ENCODE data around the gene CACNG6.

CACNG6 gene

DNA sequence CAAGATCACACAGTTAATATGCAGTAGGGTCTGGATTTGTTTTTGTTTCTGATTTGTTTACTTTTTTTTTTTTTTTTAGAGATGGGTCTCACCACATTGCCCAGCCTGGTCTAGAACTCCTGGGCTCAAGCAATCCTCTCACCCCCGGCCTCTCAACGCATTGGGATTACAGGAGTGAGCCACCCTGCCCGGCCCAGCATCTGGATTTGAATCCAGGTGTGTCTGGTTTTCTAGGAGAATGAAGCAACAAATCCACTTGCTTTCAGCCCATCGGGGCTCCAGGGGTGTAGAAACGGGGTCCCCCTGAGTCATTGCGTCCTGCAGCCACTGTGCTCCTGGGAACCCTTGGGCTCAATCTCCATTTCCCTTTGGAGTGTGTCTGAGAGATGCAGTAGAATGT, 22.1 kb upstream of the CACNG6 start:
- no peak for DNase-seq (ENCODE audit: low spot score)

DNA sequence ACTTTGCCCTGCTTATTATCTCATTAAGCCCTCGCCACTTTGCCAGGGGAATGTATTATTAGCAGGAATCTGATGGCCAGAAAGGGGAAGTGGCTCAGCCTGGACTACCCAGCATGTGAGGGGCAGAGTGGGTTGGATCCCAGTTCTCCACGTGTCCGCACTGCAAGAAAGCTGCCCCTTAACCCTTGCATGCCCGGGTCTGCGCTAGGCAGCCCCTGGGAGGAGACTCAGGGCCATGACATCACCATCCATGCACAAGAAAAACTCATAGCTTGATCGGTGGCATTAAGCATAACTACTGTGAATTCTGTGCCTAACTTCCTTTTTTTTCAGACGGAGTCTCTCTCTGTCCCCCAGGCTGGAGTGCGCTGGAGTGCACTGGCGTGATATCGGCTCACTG, 19.8 kb upstream of the CACNG6 start:
- no peak for DNase-seq (ENCODE audit: low spot score)

DNA sequence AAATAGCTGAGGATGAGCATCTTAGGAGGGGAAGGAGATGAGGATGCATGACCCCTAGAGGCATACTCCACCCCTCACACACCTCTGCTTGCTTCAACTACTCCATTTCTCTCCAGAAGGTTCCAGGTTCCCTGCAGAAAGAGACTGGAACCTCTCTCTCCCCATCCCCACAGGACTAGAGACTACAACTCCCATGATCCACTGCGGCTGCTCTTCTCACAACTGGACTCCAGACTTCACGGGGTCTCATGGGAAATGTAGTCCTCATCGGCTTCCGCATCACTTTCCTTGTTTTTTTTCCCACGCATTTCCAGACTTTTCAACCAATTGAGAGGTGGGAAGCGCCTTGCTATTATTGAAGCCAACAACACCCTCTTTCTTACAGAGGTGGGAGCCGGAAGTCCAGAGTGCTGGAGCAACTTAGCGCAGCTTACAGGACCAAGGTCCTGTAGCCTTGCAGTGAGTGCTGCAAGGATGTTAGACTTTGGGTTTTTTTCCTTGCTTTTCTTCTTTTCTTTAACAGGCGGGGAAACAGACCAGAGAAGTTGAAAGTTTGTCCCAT, 13.9 kb upstream of the CACNG6 start:
- DNase-seq (ENCODE audit: low spot score) = peak; percentile 67

DNA sequence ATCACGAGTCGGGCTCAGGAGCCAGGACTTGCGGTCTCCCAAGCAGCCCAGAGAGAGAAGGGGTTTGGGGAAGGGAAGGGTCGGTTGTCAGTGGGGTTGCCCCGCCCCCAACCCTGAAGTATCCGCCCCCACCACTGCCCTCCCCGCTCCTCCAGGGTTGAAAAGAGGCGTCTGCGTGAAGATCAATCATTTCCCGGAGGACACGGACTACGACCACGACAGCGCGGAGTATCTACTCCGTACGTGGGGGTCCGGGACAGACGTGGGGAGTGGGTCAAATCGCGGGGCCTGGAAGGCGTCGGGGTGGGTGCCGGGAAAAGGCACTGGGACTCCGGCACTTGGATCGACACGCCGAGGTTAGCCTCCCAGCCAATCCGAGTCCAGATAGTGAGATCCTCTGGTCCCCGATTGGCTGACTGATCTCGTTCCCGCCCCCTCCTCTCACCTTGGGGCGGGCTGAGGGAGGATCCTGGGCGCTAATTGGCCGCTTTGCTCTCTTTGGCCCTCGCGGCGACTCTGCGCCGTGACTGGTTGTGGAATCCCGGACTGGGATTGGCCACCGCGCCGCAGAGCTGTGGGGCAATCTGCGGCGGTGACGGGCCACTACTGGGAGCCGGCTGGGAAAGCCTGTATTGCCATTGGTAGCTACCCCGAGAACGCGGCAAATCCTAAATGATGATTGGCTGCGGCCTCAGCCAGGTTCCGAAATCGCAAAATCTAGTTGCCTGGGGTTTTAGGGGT, 13.3 kb upstream of the CACNG6 start:
- peak; percentile 11 for DNase-seq (ENCODE audit: low spot score)

DNA sequence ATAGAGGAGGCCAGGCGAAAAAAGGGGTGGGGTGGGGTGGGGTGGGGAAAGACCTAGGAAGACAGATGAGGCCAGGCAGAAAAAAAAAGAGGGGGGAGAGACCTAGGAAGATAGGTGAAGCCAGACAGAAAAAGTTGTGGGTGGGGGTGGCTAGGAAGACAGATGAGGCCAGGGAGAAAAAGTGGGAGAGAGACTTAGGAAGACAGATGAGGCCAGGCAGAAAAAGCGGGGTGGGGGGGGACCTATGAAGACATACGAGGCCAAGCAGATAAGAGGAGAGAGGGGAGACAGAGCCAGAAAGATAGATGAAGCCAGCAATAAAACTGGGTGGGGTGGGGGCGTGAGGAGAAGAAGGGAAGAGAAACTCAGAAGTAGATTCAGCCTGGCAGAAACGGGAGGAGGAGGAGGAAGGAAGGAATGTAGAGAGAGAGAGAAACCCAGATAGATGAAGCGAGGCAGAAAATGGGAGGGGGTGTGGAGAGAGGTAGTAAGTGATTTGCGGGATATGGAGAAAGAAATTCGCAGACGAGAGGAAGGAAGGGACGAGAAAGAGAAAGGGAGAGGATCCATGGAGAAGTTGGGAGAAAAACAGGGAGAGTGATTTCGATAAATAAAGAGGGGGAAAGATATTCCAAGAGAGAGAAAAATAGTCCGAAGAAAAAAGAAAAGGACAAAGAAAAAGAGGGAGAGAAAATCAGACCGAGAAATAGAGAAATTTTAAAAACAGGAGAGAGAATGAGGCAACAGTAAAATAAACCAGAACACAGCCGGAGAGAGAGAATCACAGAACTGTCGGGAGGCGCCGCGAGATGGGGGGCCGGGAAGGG, 12.2 kb upstream of the CACNG6 start:
- DNase-seq (ENCODE audit: low spot score) = no peak

DNA sequence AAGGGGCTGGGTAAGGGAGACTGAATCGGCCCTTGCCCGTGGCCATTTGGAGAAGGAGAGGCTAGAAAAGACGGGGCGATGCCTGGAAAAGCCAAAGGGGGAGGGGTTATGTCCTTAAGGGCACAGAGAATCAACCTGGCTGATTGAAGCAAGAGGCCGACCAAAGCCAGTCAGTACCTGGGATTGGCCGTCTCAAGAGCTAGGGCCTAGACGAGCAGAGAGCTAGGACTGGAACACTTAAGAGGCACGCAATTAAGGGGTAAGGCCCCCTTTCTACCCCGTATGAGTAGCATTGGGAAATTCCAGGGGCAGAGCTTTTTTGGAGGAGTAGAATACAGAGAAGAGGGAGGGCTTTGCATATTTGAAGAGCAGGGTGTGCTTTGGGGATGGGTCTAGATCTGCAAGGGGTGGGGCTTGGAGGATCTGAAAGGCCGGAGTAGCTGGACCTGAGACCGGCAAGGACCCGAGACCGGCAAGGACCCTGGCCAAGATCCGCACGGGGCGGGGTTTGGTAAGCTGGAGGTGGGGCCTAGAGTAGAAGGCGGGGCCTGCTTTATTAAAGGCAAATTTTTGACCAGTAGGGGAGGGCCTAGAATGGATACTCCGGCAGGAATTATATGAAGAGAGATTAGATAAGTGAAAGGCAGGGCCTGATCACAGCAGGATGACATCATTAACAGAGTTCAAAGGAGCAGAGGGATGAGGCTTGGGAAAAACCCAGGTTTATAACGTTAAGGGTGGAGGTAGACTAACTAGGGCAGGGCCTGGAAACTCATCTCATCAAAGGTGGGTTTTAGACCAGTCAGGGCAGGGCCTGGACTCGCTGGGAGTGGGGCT, 10.7 kb upstream of the CACNG6 start:
- DNase-seq (ENCODE audit: low spot score) = no peak

DNA sequence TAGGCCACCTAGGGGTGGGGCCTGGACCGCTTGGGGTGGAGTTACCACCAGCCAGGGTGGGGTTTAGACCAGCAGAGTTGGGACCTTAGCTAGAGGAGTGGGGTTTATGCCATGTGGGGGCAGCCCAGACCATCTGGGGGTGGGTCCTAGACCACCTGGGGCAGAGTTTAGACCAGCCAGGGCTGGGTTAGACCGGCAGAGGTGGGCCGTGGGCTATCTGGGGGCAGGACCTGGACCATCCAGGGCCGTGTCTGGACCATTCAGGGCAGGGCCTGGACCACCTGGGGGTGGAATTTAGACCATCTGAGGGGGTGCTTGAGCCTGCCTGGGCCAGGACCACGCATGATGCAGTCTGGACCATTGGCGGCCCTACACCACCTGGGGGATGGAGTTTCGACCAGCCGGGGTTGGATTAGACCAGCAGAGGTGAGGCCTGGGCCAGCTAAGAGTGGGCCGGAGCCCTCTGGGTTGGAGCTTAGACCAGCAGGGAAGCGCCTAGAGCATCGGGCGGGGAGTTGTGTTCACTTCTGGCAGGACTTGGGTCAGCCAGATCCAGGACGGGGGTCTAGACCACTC, 10.0 kb upstream of the CACNG6 start:
- no peak for DNase-seq (ENCODE audit: low spot score)

DNA sequence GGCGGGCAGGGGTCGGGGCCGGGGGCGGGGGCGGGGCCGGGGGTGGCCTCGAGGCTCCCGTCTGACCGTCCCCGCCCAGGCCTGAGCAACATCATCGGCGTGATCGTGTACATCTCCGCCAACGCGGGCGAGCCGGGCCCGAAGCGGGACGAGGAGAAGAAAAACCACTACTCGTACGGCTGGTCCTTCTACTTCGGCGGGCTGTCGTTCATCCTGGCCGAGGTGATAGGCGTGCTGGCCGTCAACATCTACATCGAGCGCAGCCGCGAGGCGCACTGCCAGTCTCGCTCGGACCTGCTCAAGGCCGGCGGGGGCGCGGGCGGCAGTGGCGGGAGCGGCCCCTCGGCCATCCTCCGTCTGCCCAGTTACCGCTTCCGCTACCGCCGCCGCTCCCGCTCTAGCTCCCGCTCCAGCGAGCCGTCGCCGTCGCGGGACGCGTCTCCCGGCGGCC, 9.4 kb upstream of the CACNG6 start:
- DNase-seq (ENCODE audit: low spot score) = no peak

DNA sequence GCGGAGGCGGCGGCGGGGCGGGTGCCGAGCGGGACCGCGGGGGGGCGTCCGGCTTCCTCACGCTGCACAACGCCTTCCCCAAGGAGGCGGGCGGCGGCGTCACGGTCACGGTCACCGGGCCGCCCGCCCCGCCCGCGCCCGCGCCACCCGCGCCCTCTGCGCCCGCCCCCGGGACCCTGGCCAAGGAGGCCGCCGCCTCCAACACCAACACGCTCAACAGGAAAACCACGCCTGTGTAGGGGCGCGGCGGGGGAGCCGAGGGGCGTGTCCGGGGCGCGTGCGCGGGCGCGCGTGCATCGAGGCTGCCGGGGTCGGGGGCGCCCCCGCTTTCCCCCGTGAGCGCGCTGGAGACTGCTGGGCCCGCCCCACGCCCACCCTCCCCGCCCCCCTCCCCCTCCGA, 8.8 kb upstream of the CACNG6 start:
- no peak for DNase-seq (ENCODE audit: low spot score)

DNA sequence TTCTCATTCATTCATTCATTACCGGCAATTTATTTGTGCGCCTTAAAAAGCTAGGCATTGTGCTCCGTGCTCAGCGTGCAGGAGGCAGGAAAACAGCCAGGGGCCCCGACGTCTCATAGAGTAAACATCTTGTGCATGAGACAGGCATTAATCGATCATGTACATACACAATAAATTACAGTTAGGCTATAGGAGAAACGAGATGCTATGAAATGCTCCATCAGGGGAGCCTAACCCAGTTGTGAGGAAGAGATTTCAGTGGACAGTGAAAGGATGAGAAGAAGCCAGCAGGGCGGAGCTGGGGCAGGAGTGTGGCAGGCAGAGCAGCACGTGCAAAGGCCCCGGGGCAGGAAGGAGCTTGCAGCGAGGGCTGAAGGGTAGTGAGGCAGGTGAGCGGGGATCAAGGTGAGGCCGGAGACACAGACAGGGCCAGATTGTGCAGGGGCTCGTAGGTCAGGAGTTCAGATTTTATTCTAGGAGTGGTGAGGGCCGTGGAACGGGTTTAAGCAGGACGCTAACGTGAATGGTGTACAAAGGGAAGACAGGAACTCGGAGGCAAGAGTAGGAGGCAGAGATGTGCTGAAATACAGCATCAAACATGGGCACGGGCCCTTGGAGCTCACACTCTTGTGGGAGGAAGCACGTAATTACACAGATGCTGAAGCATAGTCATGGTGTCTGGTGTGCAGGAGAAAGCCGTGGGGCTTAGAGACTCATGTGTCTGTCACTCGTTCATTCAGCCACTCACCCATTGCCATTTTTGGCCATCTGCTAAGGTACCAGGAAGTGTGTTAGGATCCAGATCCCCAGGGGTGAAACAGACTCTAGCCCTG, 7.8 kb upstream of the CACNG6 start:
- no peak for DNase-seq (ENCODE audit: low spot score)

DNA sequence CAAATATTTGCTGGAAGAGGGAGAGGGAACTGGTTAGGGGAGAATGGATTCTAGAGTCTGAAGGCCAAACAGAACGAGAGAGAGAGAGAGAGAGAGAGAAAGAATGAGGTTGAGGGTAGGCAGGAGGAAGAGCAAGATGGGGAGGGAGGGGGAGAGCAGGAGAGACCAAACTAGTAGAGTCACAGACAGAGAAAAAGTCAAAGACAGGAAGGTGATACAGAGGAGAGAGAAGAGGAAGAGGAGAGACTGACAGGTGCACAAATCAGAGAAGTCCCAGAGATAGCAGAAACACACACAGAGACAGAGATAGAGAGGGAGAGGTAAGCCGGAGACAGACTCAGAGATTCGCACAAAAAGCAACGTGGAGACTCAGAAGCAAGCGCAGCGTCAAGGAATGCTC, 5.6 kb upstream of the CACNG6 start:
- DNase-seq (ENCODE audit: low spot score) = no peak

DNA sequence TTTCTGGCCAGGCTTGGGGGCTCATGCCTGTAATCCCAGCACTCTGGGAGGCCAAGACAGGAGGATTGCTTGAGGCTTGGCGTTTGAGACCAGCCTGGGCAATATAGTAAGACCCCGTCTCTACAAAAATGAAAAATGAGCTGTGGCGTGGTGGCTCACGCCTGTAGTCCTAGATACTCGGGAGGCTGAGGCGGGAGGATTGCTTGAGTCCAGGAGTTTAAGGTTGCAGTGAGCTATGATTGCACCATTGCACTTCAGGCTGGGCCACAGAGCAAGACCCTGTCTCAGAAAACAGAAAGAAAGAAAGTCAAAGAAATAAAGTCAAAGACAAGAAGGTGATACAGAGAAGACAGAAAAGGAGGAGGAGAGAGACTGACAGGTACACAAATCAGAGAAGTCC, 2.5 kb upstream of the CACNG6 start:
- DNase-seq (ENCODE audit: low spot score) = no peak

DNA sequence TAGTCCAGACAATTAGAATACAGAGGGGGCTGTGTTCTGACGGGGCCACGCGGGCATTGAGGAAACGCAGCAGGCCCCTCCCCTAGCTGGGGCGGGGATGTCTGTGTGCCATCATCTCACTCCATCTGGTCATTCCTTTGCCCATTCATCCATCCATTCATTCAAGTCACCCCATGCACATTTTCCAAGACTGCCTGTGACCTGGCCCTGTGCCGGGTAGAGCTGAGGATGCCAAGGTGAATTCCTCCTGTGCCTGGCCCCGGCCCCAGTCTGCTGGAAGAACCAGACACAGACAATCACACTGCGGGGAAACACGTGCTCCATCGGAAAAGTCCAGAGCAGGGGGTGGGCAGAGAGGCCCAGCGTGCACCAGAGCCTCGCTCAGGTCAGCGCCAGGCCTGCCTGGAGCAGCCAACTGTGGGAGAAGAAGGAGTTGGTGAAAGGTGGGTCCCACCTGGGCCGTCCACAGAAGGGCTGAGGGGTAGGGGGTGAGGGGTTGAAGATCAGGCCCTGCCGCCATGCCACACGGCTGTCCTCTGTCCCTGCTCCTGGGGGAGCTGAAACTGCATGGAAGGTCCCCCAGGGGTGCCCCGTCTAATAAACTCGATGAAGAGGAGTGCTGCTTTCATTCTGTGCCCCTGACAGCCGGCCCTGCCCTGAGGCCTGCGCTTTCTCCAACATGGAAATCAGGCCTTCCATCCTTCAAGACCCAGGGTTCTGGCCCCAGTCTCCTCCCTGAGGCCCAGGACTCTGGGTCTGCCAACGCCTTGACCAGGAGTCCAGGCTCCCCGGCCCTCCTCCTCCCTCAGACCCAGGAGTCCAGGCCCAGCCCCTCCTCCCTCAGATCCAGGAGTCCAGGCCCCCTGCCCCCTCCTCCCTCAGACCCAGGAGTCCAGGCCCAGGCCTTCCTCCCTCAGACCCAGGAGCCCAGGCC, 1.6 kb upstream of the CACNG6 start:
- no peak for DNase-seq (ENCODE audit: low spot score)

DNA sequence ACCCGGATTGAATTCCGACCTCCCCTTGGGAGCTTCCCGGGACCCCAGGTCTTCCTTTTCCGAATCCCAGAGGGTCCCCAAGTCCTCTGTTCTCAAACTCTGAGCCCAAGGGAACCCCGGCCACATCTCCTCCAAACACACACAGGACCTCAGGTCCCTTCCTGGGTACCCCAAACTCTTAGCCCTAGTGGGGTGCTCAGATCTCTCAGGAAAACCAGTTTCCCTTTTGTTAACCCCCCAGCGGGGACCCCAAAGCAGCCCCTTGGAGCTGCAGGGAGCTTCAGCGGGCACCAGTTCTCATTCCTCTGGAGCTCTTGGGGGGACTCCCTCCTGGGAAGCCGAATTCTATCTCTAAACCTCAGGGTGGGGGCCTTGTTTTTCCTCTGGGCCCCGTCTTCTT, 774 bp downstream of the CACNG6 start:
- no peak for DNase-seq (ENCODE audit: low spot score)

DNA sequence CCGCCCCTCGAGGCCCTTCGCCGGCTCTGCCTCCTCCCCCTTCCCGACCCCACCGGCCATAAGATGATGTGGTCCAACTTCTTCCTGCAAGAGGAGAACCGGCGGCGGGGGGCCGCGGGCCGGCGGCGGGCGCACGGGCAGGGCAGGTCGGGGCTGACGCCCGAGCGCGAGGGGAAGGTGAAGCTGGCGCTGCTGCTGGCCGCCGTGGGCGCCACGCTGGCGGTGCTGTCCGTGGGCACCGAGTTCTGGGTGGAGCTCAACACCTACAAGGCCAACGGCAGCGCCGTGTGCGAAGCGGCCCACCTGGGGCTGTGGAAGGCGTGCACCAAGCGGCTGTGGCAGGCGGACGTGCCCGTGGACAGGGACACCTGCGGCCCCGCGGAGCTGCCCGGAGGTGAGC, 1.4 kb downstream of the CACNG6 start:
- DNase-seq (ENCODE audit: low spot score) = no peak

DNA sequence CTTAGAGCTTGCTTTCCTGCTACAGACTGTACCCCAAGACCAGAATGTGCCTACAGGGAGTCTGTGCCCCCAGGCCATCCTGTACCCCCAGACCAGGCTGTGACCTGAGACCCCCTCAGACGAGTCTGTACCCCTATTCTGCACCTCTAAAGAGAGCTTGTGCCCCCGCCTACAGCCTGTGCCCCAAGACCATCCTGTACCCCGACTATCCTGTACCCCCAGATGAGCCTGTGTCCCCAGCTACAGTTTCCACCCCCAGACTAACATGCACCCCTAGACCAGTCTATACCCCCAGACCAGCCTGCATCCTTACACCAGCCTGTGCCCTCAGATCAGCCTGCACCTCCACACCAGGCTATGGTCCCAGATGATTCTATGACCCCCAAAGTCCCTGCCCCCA, 2.0 kb downstream of the CACNG6 start:
- no peak for DNase-seq (ENCODE audit: low spot score)

DNA sequence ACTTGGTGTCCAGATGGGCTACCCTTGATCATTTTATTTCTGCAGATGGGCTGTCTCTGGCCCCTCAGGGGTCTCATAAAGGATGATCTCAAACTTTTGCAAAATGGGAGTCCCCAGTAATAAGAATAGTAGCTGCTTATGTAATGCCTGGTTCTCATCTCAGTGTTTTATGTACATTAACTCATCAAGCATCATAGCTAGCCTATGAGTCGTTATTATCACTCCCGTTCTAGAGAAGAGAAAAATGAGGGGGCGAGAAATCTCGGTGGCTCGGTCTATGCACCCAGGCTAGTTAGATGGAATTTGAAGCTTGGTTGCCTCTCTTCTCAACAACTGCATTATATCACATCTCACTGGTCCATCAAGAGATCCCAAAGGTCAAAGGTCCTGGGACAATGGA, 3.4 kb downstream of the CACNG6 start:
- DNase-seq (ENCODE audit: low spot score) = no peak

DNA sequence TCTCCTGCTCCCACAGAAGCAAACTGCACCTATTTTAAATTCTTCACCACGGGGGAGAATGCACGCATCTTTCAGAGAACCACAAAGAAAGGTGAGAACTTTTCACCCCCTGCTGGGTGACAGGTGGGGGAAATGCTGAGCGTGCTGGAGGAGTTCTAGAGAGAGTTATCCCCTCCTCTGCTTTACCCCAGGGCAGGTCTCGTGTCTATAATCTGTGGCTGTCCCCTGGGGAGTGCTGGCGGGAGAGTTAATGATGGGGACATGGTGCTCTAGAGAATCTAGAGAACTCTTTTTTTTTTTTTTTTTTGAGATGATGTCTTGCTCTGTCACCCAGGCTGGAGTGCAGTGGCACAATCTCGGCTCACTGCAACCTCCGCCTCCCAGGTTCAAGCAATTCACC, 6.8 kb downstream of the CACNG6 start:
- no peak for DNase-seq (ENCODE audit: low spot score)

DNA sequence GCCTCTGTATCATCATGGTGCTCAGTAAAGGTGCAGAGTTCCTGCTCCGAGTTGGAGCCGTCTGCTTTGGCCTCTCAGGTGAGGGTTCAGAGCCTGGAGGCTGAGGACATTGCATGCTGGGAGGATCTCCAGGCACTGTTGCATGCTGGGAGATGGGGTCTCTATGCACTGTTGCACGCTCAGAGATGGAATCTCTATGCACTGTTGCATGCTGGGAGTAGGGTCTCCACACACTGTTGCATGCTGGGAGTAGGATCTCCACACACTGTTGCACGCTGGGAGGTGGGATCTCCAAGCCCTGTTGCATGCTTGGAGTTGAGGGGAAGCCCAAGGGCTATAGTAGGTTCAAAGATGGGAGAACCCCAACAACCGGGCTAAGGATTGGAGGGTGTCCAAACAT, 8.3 kb downstream of the CACNG6 start:
- no peak for DNase-seq (ENCODE audit: low spot score)

DNA sequence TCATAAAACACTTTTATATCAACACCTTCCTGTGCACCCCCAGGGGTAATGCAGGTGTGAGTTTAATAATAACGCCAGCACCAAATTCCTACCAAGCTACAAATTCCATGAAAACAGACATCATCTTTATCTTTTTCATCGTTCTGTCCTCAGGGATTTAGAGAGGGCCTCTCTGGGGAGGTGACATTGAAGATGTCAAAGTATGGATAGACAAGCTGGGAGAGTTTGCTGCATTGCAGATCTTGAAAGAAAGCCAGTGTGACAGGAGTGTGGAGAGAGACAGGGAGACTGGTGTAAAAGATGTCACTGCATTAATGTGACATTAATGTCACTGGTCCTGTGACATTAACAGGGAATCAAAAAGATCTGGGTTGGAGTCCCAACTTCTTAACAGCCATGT, 10.1 kb downstream of the CACNG6 start:
- DNase-seq (ENCODE audit: low spot score) = no peak

Measured in hematopoietic multipotent progenitor cell treated with erythropoietin and hydrocortisone succinate and interleukin-3 and kit ligand, for 17 days (in vitro differentiated cells).